Fibroblast of lung (primary cell): Measurements from ENCODE around the gene SERP1.

Experiments used
- CTCF ChIP-seq, 2 donors: IDR thresholded peaks in 1 of 2; conservative IDR thresholded peaks in 1 of 2; 1 replicate in 1 of 2; 2 replicates in 1 of 2; pipeline ENCODE4 v1.5.1; 2011 to 2012; ENCODE audit warnings: low read length in 2 of 2, control low read depth in 1 of 2, inconsistent platforms in 1 of 2, low read depth in 1 of 2, mild to moderate bottlenecking in 1 of 2
- EZH2 ChIP-seq: IDR thresholded peaks from 2 replicates; pipeline ENCODE4 v1.5.1; 2012; ENCODE audit warnings: low read length, control low read depth, mild to moderate bottlenecking; ENCODE audit errors: missing control alignments

- no peak for TF ChIP-seq CTCF (conservative IDR thresholded peaks at IDR 0.05 in 1 of 2, IDR thresholded peaks at IDR 0.05 in 1 of 2; ENCODE audit: low read depth in 1 of 2, low read length in 2 of 2)
- no peak for TF ChIP-seq EZH2
These were observed 41.9 kb upstream of the SERP1 start for GRCh38 chr3:150588027-150588830.
